ENCODE measurements around the gene SLC51B. TPM values are rescaled to one million over a fixed set of nuclear protein-coding genes. Genes with fewer than 3 reads are reported as not detected.
A peak's percentile ranks its signal among the peaks of the same experiment; 100 is the strongest.
"Not testable (repeated sequence)": the region's sequence is repeated elsewhere in the genome, so short reads cannot be mapped to it uniquely, and the experiment has no call there.

Gene SLC51B
- total and polyA plus RNA-seq, 11 donors, result 0.08 TPM; not detected in 10

GRCh38 chr15:65089206-65089824, 44.1 kb downstream of the SLC51B start:
- peak in 2 of 5 donors; percentile 76 to 78 for DNase-seq
- peaks cover 0 to 3% (median 0%) of the 10 kb centered on the region in 9 donors for H3K27me3 ChIP-seq
- WGBS, 4 donors, result 45 to 51% (median 50%) methylated on average over 5 of the region's 5 CpGs
- ATAC-seq, result peak in 3 of 4 donors; percentile 5 to 50 (median 33)
- intact Hi-C loops (cut with DNase I), result loop anchor here in 5 of 10 donors (2.0 to 10.0 kb wide), 3 partner anchors 35 to 55 kb away; no protein-coding TSS in a partner anchor
- H3K4me3 ChIP-seq, result no peak overlapping the region
- H3K36me3 ChIP-seq, result peaks cover 0 to 7% (median 0%) of the 10 kb centered on the region in 9 donors
- TF ChIP-seq POLR2A (IDR thresholded peaks at IDR 0.05), result no peak
- no peak for TF ChIP-seq CTCF (IDR thresholded peaks at IDR 0.05)
- peaks cover 0 to 70% (median 36%) of the 10 kb centered on the region in 12 donors for H3K4me1 ChIP-seq
- no peaks in the 10 kb centered on the region for H3K9me3 ChIP-seq
- peak overlapping the region; percentile 77 to 97 (median 90) for H3K27ac ChIP-seq

- DNase-seq (no peak), ATAC-seq (no peak)
- intact Hi-C loops (cut with DNase I), result no loop called here
- TF ChIP-seq POLR2A (IDR thresholded peaks at IDR 0.05), result no peak
- TF ChIP-seq CTCF (IDR thresholded peaks at IDR 0.05), result no peak
- Histone ChIP-seq H3K36me3 (peaks cover 0 to 10% (median 0%) of the 10 kb centered on the region in 9 donors), H3K27ac (peak overlapping the region in 1 of 12 donors; percentile 71), H3K27me3 (no peaks in the 10 kb centered on the region), H3K4me1 (peaks cover 0 to 51% (median 25%) of the 10 kb centered on the region in 12 donors), H3K4me3 (no peak overlapping the region), H3K9me3 (no peaks in the 10 kb centered on the region)
- 60 to 76% (median 65%) methylated on average over 12 of the region's 12 CpGs for WGBS, 4 donors
Observed at GRCh38 chr15:65091946-65092770, 47.0 kb downstream of the SLC51B start.

GRCh38 chr15:65092911-65093792, 48.0 kb downstream of the SLC51B start:
- Histone ChIP-seq H3K36me3 (peaks cover 0 to 20% (median 7%) of the 10 kb centered on the region in 9 donors), H3K27me3 (no peaks in the 10 kb centered on the region), H3K27ac (peak overlapping the region in 1 of 12 donors; percentile 71), H3K9me3 (no peaks in the 10 kb centered on the region), H3K4me3 (no peak overlapping the region), H3K4me1 (peaks cover 0 to 42% (median 18%) of the 10 kb centered on the region in 12 donors)
- DNase-seq (no peak), ATAC-seq (no peak)
- no peak for TF ChIP-seq CTCF (IDR thresholded peaks at IDR 0.05)
- TF ChIP-seq POLR2A (IDR thresholded peaks at IDR 0.05), result no peak
- 89 to 95% (median 90%) methylated on average over 16 to 17 of the region's 17 CpGs for WGBS, 4 donors
- intact Hi-C loops (cut with DNase I), result no loop called here

GRCh38 chr15:65093793-65094170, 48.6 kb downstream of the SLC51B start:
- H3K9me3 ChIP-seq; H3K4me3 ChIP-seq; DNase-seq; intact Hi-C loops (cut with DNase I); ATAC-seq; H3K27me3 ChIP-seq: not testable (repeated sequence)
- Histone ChIP-seq H3K27ac (peak overlapping the region in 2 of 12 donors; percentile 53 to 71), H3K36me3 (peaks cover 0 to 26% (median 13%) of the 10 kb centered on the region in 9 donors), H3K4me1 (peaks cover 0 to 36% (median 13%) of the 10 kb centered on the region in 12 donors)
- 95 to 97% (median 96%) methylated on average over 13 of the region's 13 CpGs for WGBS, 4 donors
